HG03039 (cell line): ENCODE data around the gene NUP205.

Source experiments
- ATAC-seq: cut with Tn5 transposase; IDR thresholded peaks from one replicate; pipeline ENCODE4 v1.9.1; 2021; ENCODE audit warnings: mild to moderate bottlenecking, moderate library complexity; ENCODE audit not compliant: unreplicated experiment

The NUP205 gene

DNA sequence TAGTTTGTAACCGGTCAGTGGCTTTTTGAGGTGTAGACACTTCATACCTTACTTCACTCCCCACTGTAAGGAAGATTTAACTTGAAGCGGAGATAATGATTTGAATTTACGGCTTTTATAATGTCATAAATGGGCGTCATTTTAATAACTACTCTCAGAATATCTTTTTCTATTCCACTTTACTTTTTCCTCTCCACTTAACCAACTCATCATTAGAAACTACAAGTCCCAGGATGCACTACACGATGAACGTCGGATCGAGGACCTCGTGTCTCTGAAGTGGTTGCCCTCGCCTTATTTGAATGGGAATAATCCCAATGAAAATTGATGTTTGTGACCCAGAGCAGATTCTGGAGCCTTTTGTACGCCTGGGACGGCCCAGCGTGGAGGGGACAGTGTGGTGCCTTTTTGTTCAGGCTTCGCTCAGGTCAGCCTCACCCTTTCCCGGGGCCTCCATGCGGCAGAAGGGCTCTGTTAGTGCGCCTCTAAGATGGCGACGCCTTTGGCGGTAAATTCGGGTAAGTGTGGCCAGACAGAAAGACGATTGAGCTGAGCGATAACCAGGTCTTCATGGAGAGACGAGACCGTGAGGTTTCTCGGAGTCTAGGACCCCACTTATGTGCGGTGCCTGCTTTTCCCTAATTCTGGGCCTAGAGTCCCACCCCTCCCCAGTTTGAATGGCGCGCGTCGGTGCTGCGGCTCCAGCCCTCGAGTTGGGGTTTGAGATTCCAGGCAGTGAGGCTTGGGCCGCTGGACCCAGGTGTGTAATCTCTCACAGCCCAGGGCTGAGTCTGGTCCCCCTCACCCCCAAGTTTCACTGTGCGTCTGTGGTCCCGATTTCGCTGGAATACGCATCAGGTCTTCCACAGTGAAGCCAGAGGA lies at the start of gene NUP205:
TSS of gene NUP205 (plus strand) at position 463 of the 882 bp plus-strand sequence. CDS start at position 491, 28 bp downstream.
- ATAC-seq = peak; percentile 57

- no peak for ATAC-seq
These were observed 48.7 kb upstream of the NUP205 start for GRCh38 chr7:135508883-135509588.

DNA sequence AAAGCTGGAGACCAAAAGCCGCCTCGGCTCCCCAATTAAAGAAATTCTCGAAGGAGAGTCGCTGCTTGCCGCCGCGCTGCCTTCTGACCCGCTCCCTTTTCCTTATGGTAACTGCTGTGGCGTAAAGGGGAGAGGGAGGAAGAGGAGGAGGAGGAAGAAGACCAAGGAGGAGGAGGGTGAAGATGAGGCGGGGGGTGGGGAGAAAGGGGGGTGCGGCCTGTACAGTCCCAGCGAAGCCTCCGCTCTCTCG lies 48.2 kb upstream of the NUP205 start:
- no peak for ATAC-seq

GRCh38 chr7:135509839-135510591 lies 47.7 kb upstream of the NUP205 start, which contains the start of gene CNOT4:
TSS of gene CNOT4 (minus strand) at chr7:135510102. CDS start at chr7:135438331, 71,771 bp downstream.
- peak; percentile 97 for ATAC-seq

DNA sequence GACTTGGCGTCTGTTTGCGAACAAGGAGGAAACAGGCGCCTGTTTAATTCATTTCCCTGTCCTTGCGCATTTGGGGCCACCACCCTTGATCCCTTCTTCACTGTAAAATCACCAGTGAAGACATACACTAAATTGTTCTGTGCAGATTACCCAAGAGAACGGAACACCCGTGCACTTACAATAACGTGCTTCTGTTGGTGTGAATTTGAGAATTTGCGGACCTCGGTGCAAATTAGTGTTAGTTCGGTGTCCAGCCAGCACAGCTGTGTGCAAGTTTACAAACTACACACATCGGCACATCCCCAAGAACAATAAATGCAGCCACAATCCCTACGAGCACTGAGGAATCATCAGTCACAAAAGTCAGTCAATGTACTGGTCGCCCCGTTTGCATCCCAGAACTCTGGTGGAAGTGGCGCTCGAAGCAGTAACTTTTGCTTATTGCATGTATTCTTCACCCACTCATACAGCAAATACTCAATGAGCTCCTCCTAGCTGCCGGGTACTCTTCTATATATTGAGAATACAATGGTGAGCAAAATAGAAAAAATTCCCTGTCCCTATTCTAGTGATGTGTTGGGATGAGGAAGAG lies 47.0 kb upstream of the NUP205 start:
- ATAC-seq = no peak

- ATAC-seq = no peak
These were observed 45.4 kb upstream of the NUP205 start for GRCh38 chr7:135512135-135512887.

- no peak for ATAC-seq
These were observed 42.9 kb upstream of the NUP205 start for GRCh38 chr7:135514856-135515255.

DNA sequence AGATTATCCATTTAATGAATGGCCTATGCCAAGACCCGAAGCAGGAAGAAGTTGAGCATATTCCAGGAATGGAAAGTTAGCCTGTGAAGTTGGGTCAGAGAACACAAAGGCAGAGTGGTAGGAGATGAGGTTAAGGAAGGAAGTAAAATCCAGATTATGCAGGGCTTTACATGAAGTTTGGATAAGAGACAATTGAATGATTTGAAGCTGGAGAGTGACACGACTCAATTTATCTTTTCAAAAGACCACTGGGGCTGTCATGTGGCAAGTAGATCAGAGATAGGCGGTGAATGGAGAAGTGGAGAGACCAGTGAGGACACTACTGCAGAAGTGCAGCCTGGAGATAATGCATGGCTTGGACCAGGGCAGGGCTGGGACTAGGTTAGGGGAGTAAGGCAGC lies 40.7 kb upstream of the NUP205 start:
- ATAC-seq = no peak

DNA sequence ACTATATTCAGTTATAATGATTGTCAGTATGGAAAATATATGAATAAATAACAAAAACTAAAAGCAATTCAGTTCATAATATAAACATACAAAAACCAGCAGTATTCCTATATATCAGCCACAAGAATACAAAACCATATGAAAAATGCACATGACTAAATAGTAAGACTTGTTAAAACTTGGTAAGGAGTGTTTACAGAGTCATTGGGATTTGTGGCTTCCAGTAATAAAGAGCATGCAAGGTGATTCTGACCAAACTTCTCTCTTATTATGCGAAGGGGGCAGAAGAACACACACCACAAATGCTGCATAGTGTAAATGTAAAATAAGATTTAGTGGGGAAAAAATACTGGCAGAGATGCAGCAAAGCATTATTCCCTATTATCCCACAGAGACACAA lies 39.0 kb upstream of the NUP205 start:
- ATAC-seq = no peak

DNA sequence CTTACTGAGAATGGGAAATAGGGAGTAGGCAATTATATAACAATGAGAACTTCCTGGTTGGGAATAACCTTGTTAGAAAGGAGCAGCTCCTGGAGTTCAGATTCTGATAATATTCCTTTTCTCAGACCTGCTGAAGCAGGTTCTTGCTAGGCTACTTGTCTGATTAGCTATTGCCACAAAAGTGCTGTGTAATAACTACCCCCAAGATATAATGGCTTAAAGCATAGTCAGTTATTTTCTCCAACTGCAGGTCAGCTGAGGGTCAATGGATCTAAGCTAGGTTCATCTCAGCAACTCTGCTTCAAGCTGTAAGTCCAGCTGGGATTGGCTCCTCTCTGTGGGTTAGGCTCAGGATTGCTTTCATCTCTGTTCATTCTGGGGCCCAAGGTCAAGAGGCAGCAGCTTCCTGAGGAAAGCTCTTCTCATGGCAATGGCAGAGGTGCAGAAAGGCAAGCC lies 38.5 kb upstream of the NUP205 start:
- ATAC-seq = no peak

DNA sequence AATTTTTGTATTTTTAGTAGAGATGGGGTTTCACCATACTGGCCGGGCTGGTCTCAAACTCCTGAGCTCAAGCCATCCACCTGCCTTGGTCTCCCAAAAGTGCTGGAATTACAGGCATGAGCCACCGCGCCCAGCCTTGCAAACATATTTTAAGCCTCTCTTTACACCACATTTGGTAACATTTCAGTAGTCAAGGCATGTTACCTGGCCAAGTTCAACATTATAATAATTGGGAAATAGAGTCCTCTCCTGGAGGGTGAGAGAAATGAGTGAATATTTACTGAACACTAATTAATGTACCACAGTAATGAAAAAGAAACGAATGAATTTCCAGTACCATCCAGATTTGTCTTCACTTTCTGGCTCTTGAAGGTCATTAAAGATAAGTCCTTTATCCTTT lies 37.8 kb upstream of the NUP205 start:
- no peak for ATAC-seq

- no peak for ATAC-seq
These were observed 35.2 kb upstream of the NUP205 start for GRCh38 chr7:135522509-135522908.

DNA sequence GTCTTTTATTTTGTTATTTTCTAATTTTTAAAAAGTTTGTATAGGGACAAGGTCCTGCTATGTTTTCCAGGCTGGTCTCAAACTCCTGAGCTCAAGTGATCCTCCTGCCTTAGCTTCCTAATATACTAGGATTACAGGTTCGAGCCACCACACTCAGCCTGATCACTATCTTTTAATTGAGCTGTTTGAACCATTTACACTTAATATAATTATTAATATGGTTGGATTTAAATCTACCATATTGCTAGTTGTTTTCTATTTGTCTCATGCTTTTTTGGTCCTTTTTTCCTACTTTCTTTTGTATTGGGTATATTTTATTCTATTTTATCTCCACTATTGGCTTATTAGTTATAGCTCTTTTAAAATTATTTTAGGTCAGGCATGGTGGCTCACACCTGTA lies 34.6 kb upstream of the NUP205 start:
- ATAC-seq = no peak

DNA sequence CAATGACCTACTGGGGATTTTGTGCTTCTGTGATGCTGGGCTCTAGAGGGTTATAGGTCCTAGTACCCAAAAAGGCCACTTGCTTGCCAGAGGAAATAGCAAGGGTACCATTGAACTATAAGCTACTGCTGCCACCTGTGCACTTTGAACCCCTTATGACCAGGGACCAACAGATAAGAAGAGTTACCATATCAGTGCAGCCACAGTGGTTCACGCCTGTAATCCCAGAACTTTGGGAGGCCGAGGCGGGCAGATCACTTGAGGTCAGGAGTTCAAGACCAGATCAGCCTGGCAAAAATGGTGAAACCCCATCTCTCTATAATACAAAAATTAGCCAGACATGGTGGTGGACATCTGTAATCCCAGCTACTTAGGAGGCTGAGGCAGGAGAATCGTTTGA lies 32.3 kb upstream of the NUP205 start:
- ATAC-seq = no peak

GRCh38 chr7:135527025-135527424 lies 30.7 kb upstream of the NUP205 start:
- no peak for ATAC-seq

- ATAC-seq = no peak
These were observed 21.6 kb upstream of the NUP205 start for GRCh38 chr7:135536150-135536549.

DNA sequence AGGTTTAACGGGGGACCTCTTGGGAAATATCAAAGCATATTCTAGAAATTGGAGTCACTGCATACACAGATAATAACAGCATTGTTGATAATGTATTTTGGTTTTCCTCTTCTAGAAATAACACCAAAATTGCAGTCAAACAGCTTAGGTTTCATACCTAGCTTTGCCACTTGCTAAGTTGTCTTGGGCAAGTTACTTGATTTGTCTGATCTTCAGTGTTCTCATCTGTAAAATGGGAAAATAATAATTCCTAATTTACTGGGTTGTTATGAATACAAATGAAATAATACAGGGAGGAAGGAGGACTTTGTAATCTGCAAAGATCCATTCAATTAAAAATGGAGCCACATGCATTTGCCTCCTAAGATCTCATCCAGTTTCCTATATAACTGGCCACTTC lies 20.3 kb upstream of the NUP205 start:
- no peak for ATAC-seq

DNA sequence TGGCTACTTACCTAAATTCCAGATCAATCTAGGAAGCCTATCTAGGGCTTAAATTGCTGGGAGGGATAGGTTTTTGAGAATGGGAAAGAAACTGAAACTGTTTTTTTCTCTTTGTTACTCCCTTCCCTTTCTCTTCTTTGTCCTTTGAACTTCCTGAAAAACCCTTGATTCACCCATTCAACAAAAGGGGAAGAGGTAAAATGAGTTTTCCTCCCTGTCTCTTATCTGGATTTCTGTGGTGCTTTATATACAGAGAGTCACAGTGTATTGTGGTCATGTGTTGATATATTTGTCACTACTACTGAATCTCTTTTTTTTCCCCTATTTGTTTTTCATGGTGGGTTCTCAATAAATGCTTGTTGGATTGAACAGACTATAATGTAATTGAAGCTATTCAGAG lies 19.8 kb upstream of the NUP205 start:
- ATAC-seq = no peak

DNA sequence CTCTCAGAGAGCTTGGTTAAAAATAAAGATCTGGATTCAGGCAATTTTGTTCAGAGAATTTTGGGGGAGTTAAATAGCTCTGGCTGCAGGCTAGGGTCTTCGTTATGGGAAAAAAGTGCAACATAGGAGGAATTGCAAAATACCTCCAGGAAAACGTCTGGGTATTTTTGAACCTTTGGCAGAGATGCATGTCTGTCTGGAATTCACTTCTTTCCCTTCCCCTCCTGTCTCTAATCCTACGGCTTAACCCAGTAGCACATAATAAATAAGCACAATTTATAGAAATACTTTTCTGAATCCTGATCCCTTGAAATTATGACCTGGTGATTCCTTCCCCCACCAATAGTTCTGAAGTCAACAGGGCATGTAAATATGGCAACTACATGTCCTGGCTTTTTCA lies 19.3 kb upstream of the NUP205 start:
- no peak for ATAC-seq

DNA sequence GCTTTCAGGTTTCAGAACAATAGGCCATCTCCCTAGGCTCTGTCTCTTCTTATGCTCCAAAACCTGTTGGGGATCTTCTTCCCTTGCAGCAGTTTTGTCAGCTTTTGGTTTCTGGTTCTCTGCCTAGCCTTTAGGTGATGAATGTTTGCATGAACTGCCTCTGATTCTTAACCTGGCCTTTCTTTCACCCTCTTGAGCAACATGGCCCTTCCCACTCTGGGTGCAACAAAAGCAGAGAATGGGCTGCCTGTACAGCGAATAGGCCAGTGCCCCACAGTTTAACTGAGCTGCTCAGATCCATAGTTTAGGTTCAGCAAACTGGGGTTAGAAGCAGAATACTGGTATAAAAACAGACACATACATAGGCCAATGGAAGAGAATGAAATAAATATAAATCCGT lies 18.1 kb upstream of the NUP205 start:
- no peak for ATAC-seq
